Endothelial cell of umbilical vein (primary cell): ENCODE data around the gene CPB2. TPM values are rescaled to one million over a fixed set of nuclear protein-coding genes. Genes with fewer than 3 reads are reported as not detected.

Experiments used
- BruUV-seq: library from RNA; stranded (reverse); fragments of 400-500 nt; replicated peaks from 2 replicates; lab custom pipeline; 2021; lab: Mats Ljungman, UMichigan
- CTCF ChIA-PET: fragments of 300-600, 350-600 bp; sonication (Branson Sonifier 250); formaldehyde crosslinking; loops from one replicate; lab custom pipeline; 2021; ENCODE audit warnings: antibody characterized with exemption, inconsistent platforms; lab: Charles Lee
- POLR2A ChIA-PET: fragments of 300-600, 350-600 bp; sonication (Branson Sonifier 250); formaldehyde crosslinking; loops from one replicate; lab custom pipeline; 2021; ENCODE audit warnings: antibody characterized with exemption, inconsistent platforms; lab: Charles Lee
- DNase-seq: peaks from one replicate; pipeline ENCODE4 v3.0.0-alpha.2; 2011; ENCODE audit warnings: low read depth, low spot score
- FAIRE-seq: peaks from 2 replicates; lab custom pipeline; 2011; peaks lifted over from hg19 to GRCh38; lab: Jason Lieb, UNC
- H2AFZ ChIP-seq: 2 replicates; pipeline ENCODE4 v1.6.0; 2012; ENCODE audit warnings: low read depth, low read length, control low read depth, inconsistent platforms
- H3K27ac ChIP-seq: 2 replicates; pipeline ENCODE4 v1.5.1; 2011; ENCODE audit warnings: low read depth, mild to moderate bottlenecking, control low read depth, low read length, moderate library complexity; ENCODE audit not compliant: insufficient read depth
- H3K27me3 ChIP-seq, 2 experiments: 2 replicates each; pipeline versions ENCODE4 v1.6.0 to v1.6.1; 2011; ENCODE audit warnings: low read length in 2 of 2, mixed read lengths in 1 of 2; ENCODE audit not compliant: control insufficient read depth in 2 of 2, insufficient read depth in 2 of 2
- H3K36me3 ChIP-seq, 2 experiments: 2 replicates in 1 of 2; 3 replicates in 1 of 2; pipeline ENCODE4 v1.5.1; 2011; ENCODE audit warnings: low read length in 2 of 2, mild to moderate bottlenecking in 1 of 2, moderate library complexity in 1 of 2; ENCODE audit not compliant: control insufficient read depth in 2 of 2, insufficient read depth in 2 of 2; ENCODE audit errors: extremely low read depth in 1 of 2
- H3K4me1 ChIP-seq: 3 replicates; pipeline ENCODE4 v1.5.1; 2011; ENCODE audit warnings: mild to moderate bottlenecking, low read length; ENCODE audit not compliant: control insufficient read depth, insufficient read depth; ENCODE audit errors: extremely low read depth
- H3K4me2 ChIP-seq: 2 replicates; pipeline ENCODE4 v1.6.1; 2011; ENCODE audit warnings: low read length, control low read depth, mixed read lengths; ENCODE audit not compliant: insufficient read depth
- H3K4me3 ChIP-seq, 3 experiments: fragments of 200-600 bp in 1 of 3; sonication (generic), shearing (Covaris generic) in 1 of 3; replicated peaks in 1 of 3; 2 replicates each; pipeline ENCODE4 v1.5.1; 2011 to 2016; ENCODE audit warnings: control low read depth in 3 of 3, low read length in 3 of 3, mild to moderate bottlenecking in 2 of 3, inconsistent platforms in 1 of 3, low read depth in 1 of 3, moderate library complexity in 1 of 3; ENCODE audit not compliant: insufficient read depth in 1 of 3
- H3K79me2 ChIP-seq: 2 replicates; pipeline ENCODE4 v1.6.0; 2012; ENCODE audit warnings: low read length, inconsistent platforms; ENCODE audit not compliant: control insufficient read depth, insufficient read depth
- H3K9ac ChIP-seq: replicated peaks from 2 replicates; pipeline ENCODE3; 2011; ENCODE audit warnings: low read length, control low read depth; ENCODE audit not compliant: insufficient read depth; ENCODE audit errors: extremely low read depth
- H3K9me1 ChIP-seq: replicated peaks from 3 replicates; pipeline ENCODE4 v1.6.0; 2011; ENCODE audit warnings: mild to moderate bottlenecking, low read length; ENCODE audit not compliant: control insufficient read depth, insufficient read depth; ENCODE audit errors: extremely low read depth
- H3K9me3 ChIP-seq: replicated peaks from 2 replicates; pipeline ENCODE4 v1.5.1; 2012; ENCODE audit warnings: low read length, inconsistent platforms; ENCODE audit not compliant: control insufficient read depth, insufficient read depth
- H4K20me1 ChIP-seq: replicated peaks from 2 replicates; pipeline ENCODE3; 2011; ENCODE audit warnings: mild to moderate bottlenecking, low read length; ENCODE audit not compliant: control insufficient read depth, insufficient read depth; ENCODE audit errors: extremely low read depth
- JUN ChIP-seq: IDR thresholded peaks from 2 replicates; pipeline ENCODE4 v1.6.1; 2011; ENCODE audit warnings: borderline replicate concordance, low read depth; ENCODE audit not compliant: insufficient read length, insufficient read depth
- POLR2A ChIP-seq: IDR thresholded peaks from 2 replicates; pipeline ENCODE4 v1.6.1; 2012; ENCODE audit warnings: low read depth, mild to moderate bottlenecking, control low read depth, low read length
- POLR2AphosphoS5 ChIP-seq: IDR thresholded peaks from 2 replicates; pipeline ENCODE4 v1.6.1; 2012; ENCODE audit warnings: low read depth, mild to moderate bottlenecking, control low read depth, low read length, moderate library complexity; ENCODE audit not compliant: insufficient read depth
- dilution Hi-C: fragments of 300-500 bp; cut with MboI; formaldehyde crosslinking; loops from one replicate; pipeline ENCODE4 v1.15.0; 2019; ENCODE audit warnings: low sequenced_read_pairs; ENCODE audit not compliant: extremely low pct_ligation_motif_present
- intact Hi-C: fragments of 100-400 bp; cut with micrococcal nuclease; formaldehyde crosslinking; loops from one replicate; pipeline ENCODE4 v1.10.0; 2022
- polyA plus RNA-seq, 4 experiments: library from polyadenylated mRNA; depleted of rRNA in 3 of 4; stranded (reverse) in 3 of 4; unstranded in 1 of 4; fragments of >200 nt; gene quantifications; 2 replicates each; pipeline versions ENCODE4 v1.2.1 to v1.2.3, GENCODE V29; 2011 to 2012; ENCODE audit warnings: missing spikeins in 1 of 4
- total RNA-seq: library from RNA; stranded (reverse); gene quantifications from 2 replicates; pipeline ENCODE4 v1.2.3, GENCODE V29; 2021
- TF ChIP-seq, protein P1 (sequence below), 2 donors: IDR thresholded peaks; 1 replicate in 1 of 2; 2 replicates in 1 of 2; pipeline ENCODE4 v1.5.1; 2011; ENCODE audit warnings: low read length in 2 of 2, mild to moderate bottlenecking in 2 of 2, moderate library complexity in 2 of 2, control low read depth in 1 of 2, inconsistent platforms in 1 of 2, low read depth in 1 of 2; ENCODE audit not compliant: insufficient read depth in 1 of 2; ENCODE audit errors: extremely low read depth in 1 of 2

Gene CPB2
- total and polyA plus RNA-seq, 2 donors (not counting 3 experiments of a cell fraction or from before 2014, with no cell fraction given) = not detected

DNA sequence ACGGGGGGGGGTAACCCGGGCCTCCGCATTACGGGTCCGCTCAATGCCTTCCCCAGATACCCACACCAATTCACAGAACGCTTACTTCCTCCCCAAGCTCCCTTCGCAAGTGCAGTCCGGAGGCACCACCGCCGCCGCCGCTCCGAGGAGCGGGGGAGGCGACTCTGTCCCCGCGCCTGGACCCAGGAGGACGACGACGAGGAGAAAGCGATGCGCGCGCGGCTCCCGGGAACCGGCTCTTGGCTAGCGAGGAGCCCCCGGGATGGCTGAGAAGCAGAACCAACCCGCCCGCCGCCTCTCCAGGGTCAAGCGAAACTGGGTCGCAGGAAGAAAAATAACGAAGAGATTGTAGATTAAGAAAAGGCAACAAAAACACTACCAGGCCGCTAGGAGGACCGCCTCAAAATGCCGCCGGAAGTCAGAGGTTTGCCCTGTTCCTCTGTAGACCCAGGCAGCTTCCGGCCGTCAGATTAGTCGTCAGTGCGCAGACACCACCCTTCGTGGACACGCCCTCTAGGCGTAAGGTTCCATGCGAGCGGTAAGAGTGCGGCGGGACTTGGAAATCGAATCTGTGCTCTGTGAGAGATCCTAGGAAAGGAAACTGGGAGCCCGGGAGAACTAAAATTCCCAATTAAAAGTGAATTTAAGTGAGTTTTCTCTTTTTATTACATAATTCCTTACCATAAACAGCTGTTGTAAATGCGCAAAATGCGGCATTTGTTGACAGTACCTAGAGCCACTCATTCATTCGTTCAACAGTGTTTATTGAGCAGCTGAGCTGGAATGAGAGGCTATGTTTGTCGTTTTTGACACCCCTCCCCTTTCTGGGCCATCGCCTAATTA lies 52.3 kb downstream of the CPB2 start, which contains the start of gene ZC3H13:
ZC3H13 (minus strand) TSS at position 428 of the 843 bp plus-strand sequence. CDS start 7,239 bp downstream, outside the sequence.
- Histone ChIP-seq H3K27me3 (no peaks in the 10 kb centered on the region), H3K4me3 (peak within 1 kb of the TSS; percentile 83 to 98 (median 96)), H3K9me3 (no peaks in the 10 kb centered on the region), H3K79me2 (peaks cover 43% of the 10 kb centered on the region), H2AFZ (peak within 1 kb of the TSS; percentile 99), H3K4me2 (peak within 1 kb of the TSS; percentile 98), H3K9ac (peak within 1 kb of the TSS; percentile 96), H3K4me1 (peaks cover 26% of the 10 kb centered on the region), H3K36me3 (no peaks in the 10 kb centered on the region), H4K20me1 (no peaks in the 10 kb centered on the region), H3K9me1 (no peaks in the 10 kb centered on the region), H3K27ac (peak within 1 kb of the TSS; percentile 86)
- CTCF ChIA-PET = interaction anchor here (1.5 to 2.8 kb wide), 3 partner anchors 14 to 245 kb away, joined by 4 to 14 read pairs (median 7); no protein-coding TSS in a partner anchor
- peak; percentile 94 for FAIRE-seq
- TF ChIP-seq JUN = no peak
- peak; percentile 52 for TF ChIP-seq POLR2AphosphoS5
- TF ChIP-seq POLR2A = peak; percentile 67
- TF ChIP-seq, protein P1, sequence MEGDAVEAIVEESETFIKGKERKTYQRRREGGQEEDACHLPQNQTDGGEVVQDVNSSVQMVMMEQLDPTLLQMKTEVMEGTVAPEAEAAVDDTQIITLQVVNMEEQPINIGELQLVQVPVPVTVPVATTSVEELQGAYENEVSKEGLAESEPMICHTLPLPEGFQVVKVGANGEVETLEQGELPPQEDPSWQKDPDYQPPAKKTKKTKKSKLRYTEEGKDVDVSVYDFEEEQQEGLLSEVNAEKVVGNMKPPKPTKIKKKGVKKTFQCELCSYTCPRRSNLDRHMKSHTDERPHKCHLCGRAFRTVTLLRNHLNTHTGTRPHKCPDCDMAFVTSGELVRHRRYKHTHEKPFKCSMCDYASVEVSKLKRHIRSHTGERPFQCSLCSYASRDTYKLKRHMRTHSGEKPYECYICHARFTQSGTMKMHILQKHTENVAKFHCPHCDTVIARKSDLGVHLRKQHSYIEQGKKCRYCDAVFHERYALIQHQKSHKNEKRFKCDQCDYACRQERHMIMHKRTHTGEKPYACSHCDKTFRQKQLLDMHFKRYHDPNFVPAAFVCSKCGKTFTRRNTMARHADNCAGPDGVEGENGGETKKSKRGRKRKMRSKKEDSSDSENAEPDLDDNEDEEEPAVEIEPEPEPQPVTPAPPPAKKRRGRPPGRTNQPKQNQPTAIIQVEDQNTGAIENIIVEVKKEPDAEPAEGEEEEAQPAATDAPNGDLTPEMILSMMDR (IDR thresholded peaks at IDR 0.05; ENCODE audit: extremely low read depth in 1 of 2, insufficient read depth in 1 of 2, low read depth in 1 of 2, low read length in 2 of 2) = peak; percentile 8 to 15
- dilution Hi-C loops = no loop called here
- POLR2A ChIA-PET = no interaction called here
- peak; percentile 93 for DNase-seq
- intact Hi-C loops = loop anchor here (1.0 to 5.0 kb wide), 3 partner anchors 74 to 710 kb away; partner anchors contain the start of gene TPT1
- TSS peak; percentile 47 for BruUV-seq
